Heart left ventricle (tissue), 16 donors: ENCODE data around the gene LRMDA. TPM values are rescaled to one million over a fixed set of nuclear protein-coding genes. Genes with fewer than 3 reads are reported as not detected.

Experiments
- ATAC-seq, 4 donors: fragments of 200-7000 bp; cut with Tn5 transposase; one replicate each; pipeline ENCODE4 v1.9.1; 2020 to 2022; ENCODE audit warnings: moderate library complexity in 4 of 4, mild to moderate bottlenecking in 3 of 4, moderate number of reproducible peaks in 1 of 4
- DNase-seq, 5 donors: peaks; one replicate each; pipeline ENCODE4 v3.0.0-alpha.2; 2020
- H3K27ac ChIP-seq, 12 donors: fragments of 200-600 bp; sonication (generic) in 4 of 12; one replicate each; pipeline versions ENCODE4 v1.5.0 to v1.8.0; 2016 to 2022; ENCODE audit warnings: mild to moderate bottlenecking in 2 of 12
- H3K27me3 ChIP-seq, 9 donors: fragments of 200-600 bp; sonication (generic) in 2 of 9; one replicate each; pipeline versions ENCODE4 v1.5.1 to v1.8.0; 2016 to 2022; ENCODE audit warnings: mild to moderate bottlenecking in 3 of 9
- H3K36me3 ChIP-seq, 9 donors: fragments of 200-600 bp; sonication (generic) in 2 of 9; one replicate each; pipeline versions ENCODE4 v1.5.0 to v1.8.0; 2018 to 2022; ENCODE audit warnings: mild to moderate bottlenecking in 2 of 9
- H3K4me1 ChIP-seq, 12 donors: fragments of 200-600 bp; sonication (generic) in 4 of 12; one replicate each; pipeline versions ENCODE4 v1.5.0 to v1.8.0; 2016 to 2022; ENCODE audit warnings: mild to moderate bottlenecking in 3 of 12
- H3K4me3 ChIP-seq, 12 donors: fragments of 200-600 bp; sonication (generic) in 4 of 12; one replicate each; pipeline versions ENCODE4 v1.5.0 to v1.8.0; 2017 to 2022; ENCODE audit warnings: mild to moderate bottlenecking in 9 of 12, moderate library complexity in 4 of 12
- H3K9me3 ChIP-seq, 12 donors: fragments of 200-600 bp; sonication (generic) in 4 of 12; one replicate each; pipeline versions ENCODE4 v1.5.0 to v1.8.0; 2016 to 2022; ENCODE audit warnings: mild to moderate bottlenecking in 1 of 12
- CTCF ChIP-seq, 12 donors: fragments of 200-600 bp; sonication (generic) in 4 of 12; IDR thresholded peaks; one replicate each; pipeline versions ENCODE4 v1.5.0 to v1.8.0; 2018 to 2022; ENCODE audit warnings: antibody characterized with exemption in 12 of 12, mild to moderate bottlenecking in 5 of 12
- POLR2A ChIP-seq, 2 donors: fragments of 450-650 bp; IDR thresholded peaks; one replicate each; pipeline ENCODE4 v1.6.1; 2017; ENCODE audit warnings: antibody characterized with exemption in 2 of 2, mild to moderate bottlenecking in 2 of 2, moderate library complexity in 2 of 2
- WGBS, 4 donors: extraction: QIAGEN DNeasy Blood & Tissue Kit in 2 of 4; methylation state at CpG; one replicate each; pipeline versions ENCODE4 v1.1.5 to v1.1.7; 2013 to 2018; 5-methylcytosine and 5-hydroxymethylcytosine counted together
- intact Hi-C, 10 donors: fragments of 100-400 bp; cut with DNase I; formaldehyde crosslinking; loops; one replicate each; pipeline versions ENCODE4 v1.11.1 to v1.14.2; 2022
- polyA plus RNA-seq, 2 donors: library from polyadenylated mRNA; stranded (reverse); fragments of 200-250 nt; gene quantifications; one replicate each; pipeline ENCODE4 v1.2.3, GENCODE V29; 2013
- total RNA-seq, 9 donors: library from RNA; depleted of rRNA in 2 of 9; stranded (reverse); fragments of >200 nt in 2 of 9; fragmentation: NEBNext Ultra II Directional in 3 of 9; extraction: Animal tissue kit (Norgen Biotek cat#: 25700) in 3 of 9; gene quantifications; one replicate each; pipeline versions ENCODE4 v1.1.0 to v1.2.4, GENCODE V29; 2016 to 2023
- donor health status: ischemic (EF 13 %, LVEDD 7.1; RV severe dilation, severe dysfunction).
- donor health status: healthy with polysubstance abuse.
- donor health status: DM: no; HTN: yes; CAD: no.
- donor health status: DM: no; HTN: no; CAD: no.
- donor health status: ischemic (EF 25% LVEDD 6.9; RV normal size, moderate dysfunction).
- donor health status: ischemic (EF 25% LVEDD 5.7; RV mildly dilated, moderate dysfunction).
- donor health status: healthy.
- donor health status: DM: yes; HTN: yes; CAD: no.
- donor health status: ischemic (EF 35%, LVEDD 5.7; RV mildly dilated, moderate dysfunction).
- donor health status: nonischemic (EF 11% LVEDD 7.7; RV severe dilation, severe dysfunction).
- donor health status: DM: yes; HTN: yes; CAD: no.
- donor health status: PGD.
- donor health status: ischemic (EF 29% LVEDD 5.4; RV normal size, mild dysfunction).
- donor health status: nonischemic (EF 23%, LVEDD 6.1; RV moderate dilation, normal function).

LRMDA gene
- total and polyA plus RNA-seq, 11 donors: 2.4 to 34.4 (median 14.9) TPM

GRCh38 chr10:75392271-75392670, 39.2 kb upstream of the LRMDA start:
- Histone ChIP-seq H3K27ac (no peak overlapping the region), H3K4me3 (no peak overlapping the region), H3K27me3 (peaks cover 0 to 22% (median 0%) of the 10 kb centered on the region in 9 donors), H3K9me3 (no peaks in the 10 kb centered on the region), H3K4me1 (peaks cover 0 to 25% (median 3%) of the 10 kb centered on the region in 12 donors), H3K36me3 (no peaks in the 10 kb centered on the region)
- ATAC-seq (no peak), DNase-seq (no peak)
- intact Hi-C loops: loop anchor here in 9 of 10 donors (5.0 to 10.0 kb wide), 10 partner anchors 95 to 1613 kb away; no protein-coding TSS in a partner anchor
- TF ChIP-seq CTCF (IDR thresholded peaks at IDR 0.05): no peak
- TF ChIP-seq POLR2A (IDR thresholded peaks at IDR 0.05): no peak
- WGBS, 4 donors: 86 to 91% (median 89%) methylated on average over 2 of the region's 2 CpGs

GRCh38 chr10:75392744-75393143, 38.7 kb upstream of the LRMDA start:
- DNase-seq (no peak), ATAC-seq (no peak)
- H3K27me3 ChIP-seq: peaks cover 0 to 23% (median 0%) of the 10 kb centered on the region in 9 donors
- H3K27ac ChIP-seq: no peak overlapping the region
- intact Hi-C loops: loop anchor here in 9 of 10 donors (5.0 to 10.0 kb wide), 10 partner anchors 95 to 1612 kb away; no protein-coding TSS in a partner anchor
- no peaks in the 10 kb centered on the region for H3K36me3 ChIP-seq
- no peak overlapping the region for H3K4me3 ChIP-seq
- no peaks in the 10 kb centered on the region for H3K9me3 ChIP-seq
- peaks cover 0 to 25% (median 3%) of the 10 kb centered on the region in 12 donors for H3K4me1 ChIP-seq
- TF ChIP-seq POLR2A (IDR thresholded peaks at IDR 0.05) (no peak), CTCF (IDR thresholded peaks at IDR 0.05) (no peak)

- Histone ChIP-seq H3K27ac (no peak overlapping the region), H3K4me3 (no peak overlapping the region), H3K36me3 (peaks cover 0 to 14% (median 7%) of the 10 kb centered on the region in 9 donors), H3K4me1 (peaks cover 0 to 32% (median 8%) of the 10 kb centered on the region in 12 donors), H3K27me3 (peaks cover 0 to 23% (median 0%) of the 10 kb centered on the region in 9 donors), H3K9me3 (no peaks in the 10 kb centered on the region)
- DNase-seq (no peak), ATAC-seq (no peak)
- 85 to 96% (median 93%) methylated on average over 7 of the region's 7 CpGs for WGBS, 4 donors
- no peak for TF ChIP-seq CTCF (IDR thresholded peaks at IDR 0.05)
- TF ChIP-seq POLR2A (IDR thresholded peaks at IDR 0.05): no peak
- intact Hi-C loops: loop anchor here in 9 of 10 donors (2.0 to 10.0 kb wide), 11 partner anchors 97 to 1611 kb away; no protein-coding TSS in a partner anchor
Observed at GRCh38 chr10:75394221-75394620, 37.2 kb upstream of the LRMDA start.

GRCh38 chr10:75395066-75395931, 36.1 kb upstream of the LRMDA start:
- peak; percentile 40 to 82 (median 56) for DNase-seq
- peak overlapping the region; percentile 21 to 96 (median 60) for H3K4me3 ChIP-seq
- peaks cover 0 to 42% (median 13%) of the 10 kb centered on the region in 12 donors for H3K4me1 ChIP-seq
- ATAC-seq: peak in 3 of 4 donors; percentile 38 to 49 (median 40)
- TF ChIP-seq CTCF (IDR thresholded peaks at IDR 0.05): peak; percentile 84 to 98 (median 92)
- no peak for TF ChIP-seq POLR2A (IDR thresholded peaks at IDR 0.05)
- no peaks in the 10 kb centered on the region for H3K9me3 ChIP-seq
- intact Hi-C loops: loop anchor here (2.0 to 10.0 kb wide), 17 partner anchors 98 to 1610 kb away; no protein-coding TSS in a partner anchor
- peaks cover 0 to 19% (median 9%) of the 10 kb centered on the region in 9 donors for H3K36me3 ChIP-seq
- WGBS, 4 donors: 14 to 37% (median 21%) methylated on average over 39 to 64 of the region's 64 CpGs
- H3K27me3 ChIP-seq: peaks cover 0 to 23% (median 0%) of the 10 kb centered on the region in 9 donors
- H3K27ac ChIP-seq: peak overlapping the region in 11 of 12 donors; percentile 2 to 100 (median 81)
